GM12891 (cell line): ENCODE measurements around the gene NANOS3.

Experiments
- DNase-seq: peaks from one replicate; pipeline ENCODE4 v3.0.0; 2011; ENCODE audit warnings: low spot score; ENCODE audit not compliant: insufficient read length
- FAIRE-seq: peaks from 2 replicates; lab custom pipeline; 2011; peaks lifted over from hg19 to GRCh38; lab: Jason Lieb, UNC
- PAX5 ChIP-seq: IDR thresholded peaks from 2 replicates; pipeline ENCODE4 v1.6.1; 2011; ENCODE audit warnings: low read length, moderate library complexity, mild to moderate bottlenecking; ENCODE audit not compliant: insufficient read depth, severe bottlenecking
- POLR2A ChIP-seq: IDR thresholded peaks from 2 replicates; pipeline ENCODE4 v1.6.1; 2011; ENCODE audit warnings: low read depth, low read length, control low read depth
- POLR2AphosphoS5 ChIP-seq: IDR thresholded peaks from 2 replicates; pipeline ENCODE4 v1.6.1; 2011; ENCODE audit warnings: low read depth, low read length, control low read depth
- POU2F2 ChIP-seq: IDR thresholded peaks from 2 replicates; pipeline ENCODE4 v1.6.1; 2011; ENCODE audit warnings: low read depth, mild to moderate bottlenecking, control low read depth, low read length, moderate library complexity
- SPI1 ChIP-seq: IDR thresholded peaks from 2 replicates; pipeline ENCODE4 v1.6.1; 2011; ENCODE audit warnings: low read depth, low read length, control low read depth
- TAF1 ChIP-seq: IDR thresholded peaks from 2 replicates; pipeline ENCODE4 v1.6.1; 2011; ENCODE audit warnings: low read depth, low read length, control low read depth

NANOS3 gene

DNA sequence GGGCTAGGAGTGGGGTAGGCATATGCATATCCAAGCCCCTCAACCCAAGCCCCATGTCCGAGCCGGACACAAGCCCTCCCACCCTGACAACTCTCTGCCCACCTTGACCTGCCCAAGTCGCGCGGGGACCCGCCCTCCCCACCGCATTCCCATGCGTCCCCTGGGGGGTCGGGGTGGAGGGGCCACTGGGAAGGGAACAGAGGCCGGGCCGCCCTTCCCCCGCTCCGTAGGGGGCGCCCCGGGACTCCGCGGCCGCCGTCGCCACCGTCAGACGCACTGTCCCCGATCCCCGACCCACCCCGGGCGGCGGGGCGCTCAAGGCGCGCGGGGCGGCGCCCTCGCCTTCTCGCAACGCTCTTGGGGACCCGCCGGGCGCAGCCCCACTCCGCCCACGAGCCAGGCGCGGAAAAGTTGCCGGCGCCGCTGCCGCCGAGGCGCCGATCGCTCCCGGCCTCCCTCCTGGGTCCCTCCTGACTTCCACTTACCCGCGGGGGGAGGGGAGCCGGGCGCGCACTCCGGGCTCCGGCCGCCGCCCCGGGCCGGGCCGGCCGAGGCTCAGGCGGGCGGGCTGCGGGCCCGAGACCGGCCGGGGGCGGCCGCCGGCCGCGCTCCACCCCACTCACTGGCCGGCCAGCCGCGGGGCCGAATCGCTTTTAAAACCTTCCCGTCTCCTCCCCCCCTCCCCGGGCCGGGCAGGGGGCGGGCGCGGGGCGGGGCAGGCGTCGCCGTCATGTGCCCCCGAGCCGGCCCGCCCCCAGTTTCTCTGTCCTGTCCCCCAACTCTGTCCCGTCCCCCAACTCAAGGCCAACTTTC is 34.4 kb upstream of the NANOS3 start:
- FAIRE-seq (peak; percentile 40), DNase-seq (peak; percentile 64)
- TF ChIP-seq POLR2AphosphoS5 (peak; percentile 21; the same call in 1 of the 2 replicates), TAF1 (peak; percentile 52; the same call in 1 of the 2 replicates), POLR2A (peak; percentile 71), PAX5 (no peak), SPI1 (no peak), POU2F2 (peak; percentile 19; the same call in 1 of the 2 replicates)

DNA sequence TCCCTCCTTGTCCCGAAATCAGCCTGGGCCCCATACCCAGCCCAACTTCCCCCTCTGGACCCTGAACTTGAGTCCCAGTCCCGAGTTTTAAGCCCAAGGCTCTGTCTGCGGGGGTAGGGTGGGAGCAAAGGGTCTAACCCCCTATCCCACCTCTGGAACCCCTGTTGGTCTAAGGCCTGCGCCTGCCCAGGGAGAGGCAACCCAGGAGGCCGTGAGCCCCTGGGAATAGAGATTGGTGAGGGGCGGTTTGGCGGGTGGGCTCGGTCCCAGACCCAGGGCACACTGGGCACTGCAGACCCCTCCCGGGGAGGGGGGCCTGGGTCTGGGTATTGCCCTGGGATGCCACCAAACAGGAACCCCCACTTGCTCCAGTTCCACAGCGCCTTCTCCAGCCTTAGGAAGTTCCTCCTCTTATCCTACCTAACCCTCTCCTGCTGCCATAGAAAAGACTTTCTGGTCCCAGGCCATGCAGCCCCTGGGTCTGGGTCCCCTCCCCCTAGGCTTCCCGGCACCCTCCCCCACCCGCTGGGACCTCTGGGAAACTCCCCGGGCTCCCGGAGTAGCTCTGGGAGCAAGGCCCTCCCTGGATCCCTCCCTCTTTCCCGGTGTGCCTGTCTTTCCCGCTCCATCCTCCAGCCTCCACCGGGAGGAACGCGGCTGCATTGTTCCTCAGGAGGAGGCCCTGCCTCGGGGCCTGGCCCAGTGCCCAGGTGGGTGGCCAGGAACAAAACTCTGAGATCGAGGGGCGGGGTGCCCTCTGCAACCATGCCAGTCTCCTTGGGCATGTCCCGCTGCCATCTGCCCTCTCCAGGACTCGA is 33.6 kb upstream of the NANOS3 start:
- DNase-seq (no peak), FAIRE-seq (no peak)
- TF ChIP-seq POLR2A (no peak), PAX5 (no peak), SPI1 (no peak)

GRCh38 chr19:13844130-13844631 is 32.8 kb upstream of the NANOS3 start:
- TF ChIP-seq POLR2A, result no peak
- TF ChIP-seq SPI1, result no peak
- no peak for TF ChIP-seq TAF1
- no peak for TF ChIP-seq PAX5
- no peak for TF ChIP-seq POLR2AphosphoS5
- TF ChIP-seq POU2F2, result no peak
- DNase-seq, result no peak
- FAIRE-seq, result no peak

DNA sequence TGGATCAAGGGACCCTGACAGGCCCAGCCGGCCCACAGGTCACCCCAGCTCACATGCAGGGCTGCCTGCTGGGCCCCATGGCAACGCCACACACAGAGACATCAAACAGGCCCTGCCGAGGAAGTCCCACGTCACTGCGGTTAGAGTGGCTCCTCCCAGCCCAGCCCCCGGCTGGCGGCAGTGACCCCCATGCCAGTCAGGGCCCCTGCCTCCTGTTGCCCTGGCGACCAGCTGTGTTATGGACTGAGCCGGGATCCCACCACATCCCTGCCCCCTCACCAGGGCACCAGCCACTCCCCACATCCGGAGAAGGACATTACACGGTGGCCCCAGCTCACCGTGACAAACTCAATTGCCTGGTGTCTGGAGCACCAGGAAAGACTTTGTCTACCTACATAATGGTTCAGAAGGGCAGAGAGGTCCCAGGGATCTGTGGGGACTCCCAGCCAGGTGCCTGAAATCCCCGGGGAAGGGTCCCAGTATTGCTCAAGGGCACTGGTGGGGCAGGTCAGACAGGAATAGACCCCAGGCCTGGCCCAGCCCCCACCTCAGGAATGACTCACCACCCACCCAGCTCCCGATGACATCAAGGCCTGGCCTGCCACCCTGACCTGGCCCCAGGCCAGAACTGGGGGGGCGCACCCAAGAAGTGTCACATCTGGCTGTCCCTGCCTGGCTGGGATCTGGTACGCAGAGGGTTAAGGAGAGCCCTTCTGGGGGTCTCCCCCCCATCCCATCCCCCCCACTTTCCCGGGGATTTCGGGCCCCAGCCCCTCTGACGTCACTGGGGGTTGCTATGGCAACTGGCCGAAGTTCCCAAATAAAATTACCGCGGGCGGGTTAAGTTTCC is 30.2 kb upstream of the NANOS3 start:
- TF ChIP-seq PAX5, result peak; percentile 12
- peak; percentile 71 for TF ChIP-seq POU2F2
- no peak; the same call in 1 of the 2 replicates for TF ChIP-seq POLR2AphosphoS5
- peak; percentile 27; the same call in 1 of the 2 replicates for TF ChIP-seq POLR2A
- 0 out of 2 replicates have a peak, but pooled peaks have one; percentile 10 for TF ChIP-seq TAF1
- peak; percentile 67 for TF ChIP-seq SPI1
- FAIRE-seq (peak; percentile 96), DNase-seq (peak; percentile 90)

DNA sequence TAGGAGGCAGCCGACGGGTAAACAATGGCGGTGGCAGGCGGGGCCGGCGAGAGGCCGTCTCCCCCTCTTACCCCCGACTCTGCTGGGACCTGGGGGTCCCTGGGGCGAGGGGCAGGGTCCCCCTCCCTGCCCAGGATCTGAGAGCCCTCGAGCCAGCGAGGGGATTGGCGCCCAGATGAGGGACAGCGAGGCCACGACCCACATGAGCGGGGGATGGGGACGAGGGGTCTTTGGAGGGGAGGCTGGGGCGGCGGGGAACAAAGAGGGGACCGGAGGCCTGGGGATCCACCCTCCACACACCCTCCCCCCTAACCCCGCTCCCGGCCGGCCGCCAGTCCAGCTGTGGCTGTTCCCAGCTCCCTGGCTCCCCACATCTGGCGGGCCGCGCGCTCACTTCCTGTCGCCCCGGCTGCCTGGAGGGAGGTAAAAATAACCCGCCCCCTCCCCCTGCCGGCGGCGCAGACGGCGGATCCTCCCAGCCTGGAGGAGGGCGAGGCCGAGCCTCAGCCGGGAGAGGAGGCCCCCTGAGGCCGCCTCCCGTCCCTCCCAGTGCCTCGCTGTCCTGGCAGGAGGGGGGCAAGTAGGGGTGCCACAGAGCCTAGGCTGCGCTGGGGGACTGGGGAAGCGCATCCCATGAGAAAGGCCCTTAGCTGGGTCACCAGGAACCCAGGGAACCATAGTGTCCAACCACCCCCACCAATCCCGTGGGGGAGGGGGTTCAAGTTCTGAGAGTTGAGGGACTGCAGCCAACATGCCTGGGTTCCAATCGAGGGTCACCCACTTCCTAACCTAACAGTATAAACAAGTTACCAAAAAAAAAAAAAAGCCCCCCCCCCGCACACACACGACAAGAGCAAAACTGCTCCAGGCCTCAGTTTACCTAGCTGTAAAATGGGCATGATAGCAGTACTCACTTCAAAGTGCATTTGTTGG is 29.3 kb upstream of the NANOS3 start:
- DNase-seq (peak; percentile 65), FAIRE-seq (peak; percentile 45)
- TF ChIP-seq POU2F2 (no peak), SPI1 (no peak), PAX5 (no peak), POLR2AphosphoS5 (no peak), POLR2A (no peak), TAF1 (no peak)

- no peak for TF ChIP-seq POLR2AphosphoS5
- TF ChIP-seq POU2F2, result no peak
- TF ChIP-seq TAF1, result no peak
- no peak for TF ChIP-seq SPI1
- TF ChIP-seq PAX5, result no peak
- no peak for TF ChIP-seq POLR2A
- no peak for FAIRE-seq
- no peak for DNase-seq
Measured at GRCh38 chr19:13848340-13848677, 28.6 kb upstream of the NANOS3 start.

DNA sequence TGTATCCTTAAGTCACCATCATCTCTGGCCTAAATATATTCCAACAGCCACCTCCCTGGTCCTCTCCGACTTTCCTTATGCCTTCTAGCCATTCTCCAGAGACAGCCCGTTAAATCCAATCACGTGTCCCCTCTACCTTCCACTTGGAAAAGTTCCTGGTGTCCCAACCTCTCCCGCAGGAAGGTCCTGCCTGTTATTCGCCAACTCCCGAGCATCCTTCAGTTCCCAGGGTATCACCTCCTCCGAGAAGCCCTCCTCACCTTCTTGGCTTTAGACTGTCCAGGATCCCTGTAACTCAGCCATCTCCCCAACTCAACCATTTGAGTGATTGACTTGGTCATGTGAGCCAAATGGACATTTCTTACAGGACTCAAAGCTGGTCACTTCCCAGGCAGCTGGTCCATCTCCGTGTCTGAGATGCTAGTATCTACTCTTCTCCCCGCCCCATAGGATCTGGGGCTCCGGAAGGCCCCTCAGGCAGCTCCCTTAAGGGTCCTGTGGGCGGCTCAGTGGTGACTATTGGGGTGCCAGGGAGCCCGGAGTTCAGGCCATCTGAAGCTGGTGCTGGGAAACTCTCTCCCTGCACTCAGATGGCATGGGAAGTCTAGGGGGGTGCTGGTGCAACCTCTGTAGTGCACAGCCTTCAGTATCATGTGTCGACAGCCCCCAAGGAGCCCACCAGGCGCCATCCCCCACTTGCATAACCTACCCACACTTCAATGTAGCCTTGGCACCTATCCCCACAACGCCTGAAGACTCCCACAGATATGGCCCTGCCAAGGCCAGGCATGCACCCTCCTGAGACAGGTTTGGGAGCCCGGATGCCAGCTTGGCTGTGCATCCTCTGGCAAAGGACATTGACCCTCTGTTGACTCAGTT is 27.9 kb upstream of the NANOS3 start:
- no peak for FAIRE-seq
- TF ChIP-seq SPI1 (no peak), POLR2A (no peak), TAF1 (no peak), POLR2AphosphoS5 (no peak), POU2F2 (no peak), PAX5 (no peak)

More for the DNA sequence above, 27.9 kb upstream of the NANOS3 start:
- DNase-seq, result no peak
